ENCODE measurements around the gene ADD1.
A peak's percentile ranks its signal among the peaks of the same experiment; 100 is the strongest.

Gene ADD1

GRCh38 chr4:2797545-2798305 is 45.9 kb upstream of the ADD1 start:
- H3K4me3 ChIP-seq (ENCODE audit: low read depth, low read length), result no peak overlapping the region
- TF ChIP-seq, protein P1, sequence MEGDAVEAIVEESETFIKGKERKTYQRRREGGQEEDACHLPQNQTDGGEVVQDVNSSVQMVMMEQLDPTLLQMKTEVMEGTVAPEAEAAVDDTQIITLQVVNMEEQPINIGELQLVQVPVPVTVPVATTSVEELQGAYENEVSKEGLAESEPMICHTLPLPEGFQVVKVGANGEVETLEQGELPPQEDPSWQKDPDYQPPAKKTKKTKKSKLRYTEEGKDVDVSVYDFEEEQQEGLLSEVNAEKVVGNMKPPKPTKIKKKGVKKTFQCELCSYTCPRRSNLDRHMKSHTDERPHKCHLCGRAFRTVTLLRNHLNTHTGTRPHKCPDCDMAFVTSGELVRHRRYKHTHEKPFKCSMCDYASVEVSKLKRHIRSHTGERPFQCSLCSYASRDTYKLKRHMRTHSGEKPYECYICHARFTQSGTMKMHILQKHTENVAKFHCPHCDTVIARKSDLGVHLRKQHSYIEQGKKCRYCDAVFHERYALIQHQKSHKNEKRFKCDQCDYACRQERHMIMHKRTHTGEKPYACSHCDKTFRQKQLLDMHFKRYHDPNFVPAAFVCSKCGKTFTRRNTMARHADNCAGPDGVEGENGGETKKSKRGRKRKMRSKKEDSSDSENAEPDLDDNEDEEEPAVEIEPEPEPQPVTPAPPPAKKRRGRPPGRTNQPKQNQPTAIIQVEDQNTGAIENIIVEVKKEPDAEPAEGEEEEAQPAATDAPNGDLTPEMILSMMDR (IDR thresholded peaks at IDR 0.05; ENCODE audit: low read depth, low read length), result no peak
- DNase-seq (ENCODE audit: low read depth, low spot score), result no peak
- in situ Hi-C loops (cut with HindIII; ENCODE audit: low sequenced_read_pairs), result no loop called here

GRCh38 chr4:2798399-2799223 is 45.0 kb upstream of the ADD1 start:
- no peak overlapping the region for H3K4me3 ChIP-seq (ENCODE audit: low read depth, low read length)
- no peak for DNase-seq (ENCODE audit: low read depth, low spot score)
- TF ChIP-seq, protein P1 (IDR thresholded peaks at IDR 0.05; ENCODE audit: low read depth, low read length), result no peak
- in situ Hi-C loops (cut with HindIII; ENCODE audit: low sequenced_read_pairs), result no loop called here

- no peak overlapping the region for H3K4me3 ChIP-seq (ENCODE audit: low read depth, low read length)
- in situ Hi-C loops (cut with HindIII; ENCODE audit: low sequenced_read_pairs), result no loop called here
- TF ChIP-seq, protein P1 (IDR thresholded peaks at IDR 0.05; ENCODE audit: low read depth, low read length), result no peak
- no peak for DNase-seq (ENCODE audit: low read depth, low spot score)
Observed at GRCh38 chr4:2799224-2799911, 44.3 kb upstream of the ADD1 start.

- H3K4me3 ChIP-seq (ENCODE audit: low read depth, low read length), result no peak overlapping the region
- in situ Hi-C loops (cut with HindIII; ENCODE audit: low sequenced_read_pairs), result no loop called here
- no peak for DNase-seq (ENCODE audit: low read depth, low spot score)
- TF ChIP-seq, protein P1 (IDR thresholded peaks at IDR 0.05; ENCODE audit: low read depth, low read length), result no peak
Observed at GRCh38 chr4:2799971-2800690, 43.5 kb upstream of the ADD1 start.

- no peak overlapping the region for H3K4me3 ChIP-seq (ENCODE audit: low read depth, low read length)
- TF ChIP-seq, protein P1 (IDR thresholded peaks at IDR 0.05; ENCODE audit: low read depth, low read length), result no peak
- in situ Hi-C loops (cut with HindIII; ENCODE audit: low sequenced_read_pairs), result no loop called here
- peak; percentile 88 for DNase-seq (ENCODE audit: low read depth, low spot score)
Observed at GRCh38 chr4:2800691-2801596, 42.7 kb upstream of the ADD1 start.

All from astrocyte of the spinal cord (primary cell).